ENCODE results near the gene ZNF541. TPM values are rescaled to one million over a fixed set of nuclear protein-coding genes. Genes with fewer than 3 reads are reported as not detected.

ZNF541 gene
- total RNA-seq, 1 donor from 2014 or later: 0.99 TPM

- no peaks in the 10 kb centered on the region for H3K36me3 ChIP-seq
- intact Hi-C loops (cut with micrococcal nuclease): no loop called here
- H3K27me3 ChIP-seq (ENCODE audit: low read depth): no peaks in the 10 kb centered on the region
- no peak overlapping the region for H3K27ac ChIP-seq (replicated peaks)
- DNase-seq: no peak
- H3K4me3 ChIP-seq: no peak overlapping the region
- H3K4me1 ChIP-seq: no peaks in the 10 kb centered on the region
- H3K9me3 ChIP-seq (replicated peaks): no peaks in the 10 kb centered on the region
- no peak for TF ChIP-seq CTCF (IDR thresholded peaks at IDR 0.05; ENCODE audit: borderline replicate concordance)
Observed at GRCh38 chr19:47561440-47562057, 11.4 kb downstream of the ZNF541 start.

- no peaks in the 10 kb centered on the region for H3K9me3 ChIP-seq (replicated peaks)
- no peak for DNase-seq
- TF ChIP-seq CTCF (IDR thresholded peaks at IDR 0.05; ENCODE audit: borderline replicate concordance): no peak
- no peak overlapping the region for H3K27ac ChIP-seq (replicated peaks)
- intact Hi-C loops (cut with micrococcal nuclease): no loop called here
- no peak overlapping the region for H3K4me3 ChIP-seq
- no peaks in the 10 kb centered on the region for H3K36me3 ChIP-seq
- no peaks in the 10 kb centered on the region for H3K27me3 ChIP-seq (ENCODE audit: low read depth)
- H3K4me1 ChIP-seq: no peaks in the 10 kb centered on the region
Observed at GRCh38 chr19:47560999-47561398, 11.9 kb downstream of the ZNF541 start.

GRCh38 chr19:47550129-47550528, 22.8 kb downstream of the ZNF541 start:
- Histone ChIP-seq H3K27ac (replicated peaks) (no peak overlapping the region), H3K4me1 (peaks cover 4% of the 10 kb centered on the region), H3K4me3 (no peak overlapping the region), H3K27me3 (ENCODE audit: low read depth) (peaks cover 19% of the 10 kb centered on the region), H3K9me3 (replicated peaks) (no peaks in the 10 kb centered on the region), H3K36me3 (no peaks in the 10 kb centered on the region)
- no peak for TF ChIP-seq CTCF (IDR thresholded peaks at IDR 0.05; ENCODE audit: borderline replicate concordance)
- DNase-seq: no peak
- intact Hi-C loops (cut with micrococcal nuclease): no loop called here

- intact Hi-C loops (cut with micrococcal nuclease): no loop called here
- peaks cover 27% of the 10 kb centered on the region for H3K27me3 ChIP-seq (ENCODE audit: low read depth)
- H3K4me3 ChIP-seq: no peak overlapping the region
- no peak overlapping the region for H3K27ac ChIP-seq (replicated peaks)
- DNase-seq: no peak
- H3K4me1 ChIP-seq: peaks cover 5% of the 10 kb centered on the region
- no peaks in the 10 kb centered on the region for H3K36me3 ChIP-seq
- no peaks in the 10 kb centered on the region for H3K9me3 ChIP-seq (replicated peaks)
- TF ChIP-seq CTCF (IDR thresholded peaks at IDR 0.05; ENCODE audit: borderline replicate concordance): no peak
Observed at GRCh38 chr19:47549261-47549862, 23.6 kb downstream of the ZNF541 start.

GRCh38 chr19:47547199-47547598, 25.7 kb downstream of the ZNF541 start:
- peaks cover 12% of the 10 kb centered on the region for H3K4me1 ChIP-seq
- DNase-seq: no peak
- no peak overlapping the region for H3K4me3 ChIP-seq
- H3K27ac ChIP-seq (replicated peaks): no peak overlapping the region
- no peak for TF ChIP-seq CTCF (IDR thresholded peaks at IDR 0.05; ENCODE audit: borderline replicate concordance)
- no peaks in the 10 kb centered on the region for H3K36me3 ChIP-seq
- no peaks in the 10 kb centered on the region for H3K9me3 ChIP-seq (replicated peaks)
- H3K27me3 ChIP-seq (ENCODE audit: low read depth): peaks cover 37% of the 10 kb centered on the region
- intact Hi-C loops (cut with micrococcal nuclease): no loop called here
